Right cardiac atrium (tissue), 5 donors: ENCODE measurements around the gene RALGAPA1. TPM values are rescaled to one million over a fixed set of nuclear protein-coding genes. Genes with fewer than 3 reads are reported as not detected.
"Not testable (repeated sequence)": the region's sequence is repeated elsewhere in the genome, so short reads cannot be mapped to it uniquely, and the experiment has no call there.

Experiments
- ATAC-seq, 2 donors: fragments of 200-7000 bp; cut with Tn5 transposase; one replicate each; pipeline versions ENCODE4 v1.8.0 to v1.9.1; 2020; ENCODE audit warnings: moderate library complexity in 2 of 2, mild to moderate bottlenecking in 1 of 2
- DNase-seq, 3 donors: peaks; one replicate each; pipeline ENCODE4 v3.0.0-alpha.2; 2020
- H3K27ac ChIP-seq: one replicate; pipeline ENCODE4 v1.5.1; 2013; ENCODE audit warnings: mild to moderate bottlenecking, low read length, control low read depth, moderate library complexity
- H3K27me3 ChIP-seq: one replicate; pipeline ENCODE4 v1.6.1; 2013; ENCODE audit not compliant: control insufficient read depth, insufficient read depth
- H3K4me1 ChIP-seq: one replicate; pipeline ENCODE4 v1.6.1; 2013; ENCODE audit warnings: low read length; ENCODE audit not compliant: control insufficient read depth, insufficient read depth
- H3K4me3 ChIP-seq: one replicate; pipeline ENCODE4 v1.5.1; 2013; ENCODE audit warnings: low read length, control low read depth
- H3K9me3 ChIP-seq: one replicate; pipeline ENCODE4 v1.6.1; 2013; ENCODE audit warnings: low read length; ENCODE audit not compliant: control insufficient read depth
- WGBS: extraction: QIAGEN DNeasy Blood & Tissue Kit; methylation state at CpG from one replicate; pipeline ENCODE4 v1.1.7; 2013; 5-methylcytosine and 5-hydroxymethylcytosine counted together
- intact Hi-C, 4 donors: fragments of 100-400 bp; cut with DNase I; formaldehyde crosslinking; loops; one replicate each; pipeline versions ENCODE4 v1.11.0 to v1.14.0; 2022 to 2023
- polyA plus RNA-seq: library from polyadenylated mRNA; stranded (reverse); fragments of 200-250 nt; gene quantifications from one replicate; pipeline ENCODE4 v1.2.3, GENCODE V29; 2013
- total RNA-seq, 4 donors: library from RNA; stranded (reverse); fragmentation: NEBNext Ultra II Directional; extraction: Animal tissue kit (Norgen Biotek cat#: 25700); gene quantifications; one replicate each; pipeline ENCODE4 v1.2.1, GENCODE V29; 2021
- donor health status: healthy with polysubstance abuse.
- donor health status: DM: no; HTN: yes; CAD: no.
- donor health status: DM: no; HTN: no; CAD: no.
- donor health status: DM: no; HTN: yes; CAD: no; lungs with severe emphysema.
- donor health status: DM: yes; HTN: yes; CAD: no.

Gene RALGAPA1
- total and polyA plus RNA-seq, 5 donors = 11.6 to 47.4 (median 40.7) TPM

GRCh38 chr14:35607380-35607779 lies 201.7 kb downstream of the RALGAPA1 start:
- intact Hi-C loops = no loop called here
- DNase-seq = no peak

GRCh38 chr14:35600253-35600652 lies 208.8 kb downstream of the RALGAPA1 start:
- H3K4me1 ChIP-seq = no peaks in the 10 kb centered on the region
- H3K27me3 ChIP-seq = no peaks in the 10 kb centered on the region
- H3K27ac ChIP-seq = no peak overlapping the region
- no peaks in the 10 kb centered on the region for H3K9me3 ChIP-seq
- intact Hi-C loops = no loop called here
- DNase-seq = no peak
- 84% methylated on average over 1 of the region's 1 CpG for WGBS
- H3K4me3 ChIP-seq = no peak overlapping the region
- no peak for ATAC-seq

More at GRCh38 chr14:35607380-35607779, 201.7 kb downstream of the RALGAPA1 start:
- Histone ChIP-seq H3K4me3 (no peak overlapping the region), H3K27me3 (no peaks in the 10 kb centered on the region), H3K9me3 (no peaks in the 10 kb centered on the region), H3K4me1 (peaks cover 5% of the 10 kb centered on the region), H3K27ac (no peak overlapping the region)
- no peak for ATAC-seq
- WGBS = 55% methylated on average over 3 of the region's 3 CpGs

GRCh38 chr14:35594616-35595015 lies 214.5 kb downstream of the RALGAPA1 start:
- no peak overlapping the region for H3K27ac ChIP-seq
- DNase-seq = no peak
- intact Hi-C loops = no loop called here
- no peaks in the 10 kb centered on the region for H3K27me3 ChIP-seq
- no peak overlapping the region for H3K4me3 ChIP-seq
- H3K4me1 ChIP-seq = no peaks in the 10 kb centered on the region
- no peaks in the 10 kb centered on the region for H3K9me3 ChIP-seq
- ATAC-seq = no peak
- WGBS = 88% methylated on average over 2 of the region's 2 CpGs

- H3K27ac ChIP-seq, DNase-seq, ATAC-seq, intact Hi-C loops, H3K27me3 ChIP-seq, H3K4me1 ChIP-seq, H3K4me3 ChIP-seq, H3K9me3 ChIP-seq: not testable (repeated sequence)
- WGBS = 97% methylated on average over 3 of the region's 3 CpGs
Observed at GRCh38 chr14:35587373-35587772, 221.7 kb downstream of the RALGAPA1 start.

GRCh38 chr14:35578639-35579038 lies 230.5 kb downstream of the RALGAPA1 start:
- DNase-seq = no peak
- Histone ChIP-seq H3K9me3 (no peaks in the 10 kb centered on the region), H3K4me3 (no peak overlapping the region), H3K27me3 (no peaks in the 10 kb centered on the region), H3K4me1 (no peaks in the 10 kb centered on the region), H3K27ac (no peak overlapping the region)
- intact Hi-C loops = no loop called here
- no peak for ATAC-seq

- DNase-seq (no peak), ATAC-seq (no peak)
- no peak overlapping the region for H3K4me3 ChIP-seq
- H3K4me1 ChIP-seq = no peaks in the 10 kb centered on the region
- no peaks in the 10 kb centered on the region for H3K27me3 ChIP-seq
- H3K9me3 ChIP-seq = no peaks in the 10 kb centered on the region
- WGBS = 89% methylated on average over 2 of the region's 2 CpGs
- H3K27ac ChIP-seq = no peak overlapping the region
- intact Hi-C loops = no loop called here
Observed at GRCh38 chr14:35578135-35578534, 231.0 kb downstream of the RALGAPA1 start.

GRCh38 chr14:35576856-35577255 lies 232.2 kb downstream of the RALGAPA1 start:
- Histone ChIP-seq H3K27me3 (no peaks in the 10 kb centered on the region), H3K4me1 (no peaks in the 10 kb centered on the region), H3K9me3 (no peaks in the 10 kb centered on the region), H3K4me3 (no peak overlapping the region), H3K27ac (no peak overlapping the region)
- WGBS = 95% methylated on average over 1 of the region's 1 CpG
- intact Hi-C loops = no loop called here
- DNase-seq (no peak), ATAC-seq (no peak)

- no peak for DNase-seq
- intact Hi-C loops = no loop called here
- no peaks in the 10 kb centered on the region for H3K4me1 ChIP-seq
- no peak for ATAC-seq
- H3K27ac ChIP-seq = no peak overlapping the region
- no peaks in the 10 kb centered on the region for H3K9me3 ChIP-seq
- no peak overlapping the region for H3K4me3 ChIP-seq
- H3K27me3 ChIP-seq = no peaks in the 10 kb centered on the region
Observed at GRCh38 chr14:35576260-35576659, 232.8 kb downstream of the RALGAPA1 start.

- Histone ChIP-seq H3K27me3 (no peaks in the 10 kb centered on the region), H3K4me3 (no peak overlapping the region), H3K9me3 (no peaks in the 10 kb centered on the region), H3K4me1 (no peaks in the 10 kb centered on the region), H3K27ac (no peak overlapping the region)
- WGBS = 75% methylated on average over 2 of the region's 2 CpGs
- intact Hi-C loops = no loop called here
- DNase-seq (no peak), ATAC-seq (no peak)
Observed at GRCh38 chr14:35573911-35574310, 235.2 kb downstream of the RALGAPA1 start.

GRCh38 chr14:35571598-35571997 lies 237.5 kb downstream of the RALGAPA1 start:
- H3K27ac ChIP-seq = no peak overlapping the region
- no peaks in the 10 kb centered on the region for H3K27me3 ChIP-seq
- 96% methylated on average over 8 of the region's 8 CpGs for WGBS
- H3K4me1 ChIP-seq = no peaks in the 10 kb centered on the region
- DNase-seq (no peak), ATAC-seq (no peak)
- H3K9me3 ChIP-seq = no peaks in the 10 kb centered on the region
- intact Hi-C loops = no loop called here
- no peak overlapping the region for H3K4me3 ChIP-seq

- no peak for DNase-seq
- intact Hi-C loops = no loop called here
- Histone ChIP-seq H3K27ac (no peak overlapping the region), H3K9me3 (no peaks in the 10 kb centered on the region), H3K27me3 (no peaks in the 10 kb centered on the region), H3K4me3 (no peak overlapping the region), H3K4me1 (no peaks in the 10 kb centered on the region)
- WGBS = 97% methylated on average over 4 of the region's 4 CpGs
- ATAC-seq = no peak
Observed at GRCh38 chr14:35565871-35566464, 243.1 kb downstream of the RALGAPA1 start.

GRCh38 chr14:35558680-35559079 lies 250.4 kb downstream of the RALGAPA1 start:
- intact Hi-C loops = no loop called here
- Histone ChIP-seq H3K27ac (no peak overlapping the region), H3K9me3 (no peaks in the 10 kb centered on the region), H3K27me3 (no peaks in the 10 kb centered on the region), H3K4me1 (no peaks in the 10 kb centered on the region), H3K4me3 (no peak overlapping the region)
- no peak for ATAC-seq
- DNase-seq = no peak
- 41% methylated on average over 2 of the region's 2 CpGs for WGBS
